Naive B cell (primary cell): ENCODE measurements around the gene RBPJ. TPM values are rescaled to one million over a fixed set of nuclear protein-coding genes. Genes with fewer than 3 reads are reported as not detected.

ENCODE experiments used
- ATAC-seq, 2 donors: fragments of 150-1000 bp; cut with Tn5 transposase; 2 replicates each; pipeline ENCODE4 v1.10.0; 2021; ENCODE audit warnings: low read depth in 2 of 2, mild to moderate bottlenecking in 2 of 2, moderate library complexity in 2 of 2
- DNase-seq: peaks from one replicate; pipeline ENCODE4 v3.0.0; 2022
- H3K27ac Mint-ChIP-seq, 6 donors: one replicate each; pipeline ENCODE4 v1.8.0; 2020 to 2022; ENCODE audit warnings: mild to moderate bottlenecking in 6 of 6, mixed read lengths in 6 of 6, moderate library complexity in 5 of 6, inconsistent platforms in 2 of 6
- H3K27me3 Mint-ChIP-seq, 3 donors: one replicate each; pipeline ENCODE4 v1.8.0; 2021 to 2022; ENCODE audit warnings: mixed read lengths in 3 of 3, mild to moderate bottlenecking in 1 of 3
- H3K36me3 Mint-ChIP-seq, 2 donors: one replicate each; pipeline ENCODE4 v1.8.0; 2020 to 2022; ENCODE audit warnings: mixed read lengths in 2 of 2, inconsistent platforms in 1 of 2, mild to moderate bottlenecking in 1 of 2
- H3K4me1 Mint-ChIP-seq, 3 donors: one replicate each; pipeline ENCODE4 v1.8.0; 2020 to 2022; ENCODE audit warnings: mixed read lengths in 3 of 3, inconsistent platforms in 1 of 3, mild to moderate bottlenecking in 1 of 3, moderate library complexity in 1 of 3
- H3K4me3 Mint-ChIP-seq, 8 donors: one replicate each; pipeline ENCODE4 v1.8.0; 2020 to 2022; ENCODE audit warnings: mild to moderate bottlenecking in 8 of 8, mixed read lengths in 8 of 8, moderate library complexity in 8 of 8, inconsistent platforms in 2 of 8
- H3K9me3 Mint-ChIP-seq, 7 donors: one replicate each; pipeline ENCODE4 v1.8.0; 2020 to 2022; ENCODE audit warnings: mixed read lengths in 7 of 7, mild to moderate bottlenecking in 5 of 7, inconsistent platforms in 2 of 7, moderate library complexity in 1 of 7
- polyA plus RNA-seq, 6 donors: library from polyadenylated mRNA; unstranded; fragments of 300-500 nt; fragmentation: Illumina TruSeq; gene quantifications; one replicate each; pipeline ENCODE4 v1.2.3, GENCODE V29; 2021; ENCODE audit warnings: low read depth in 6 of 6

Gene RBPJ
- polyA plus RNA-seq, 6 donors from 2014 or later, result 35.7 to 82.1 (median 49.6) TPM

DNA sequence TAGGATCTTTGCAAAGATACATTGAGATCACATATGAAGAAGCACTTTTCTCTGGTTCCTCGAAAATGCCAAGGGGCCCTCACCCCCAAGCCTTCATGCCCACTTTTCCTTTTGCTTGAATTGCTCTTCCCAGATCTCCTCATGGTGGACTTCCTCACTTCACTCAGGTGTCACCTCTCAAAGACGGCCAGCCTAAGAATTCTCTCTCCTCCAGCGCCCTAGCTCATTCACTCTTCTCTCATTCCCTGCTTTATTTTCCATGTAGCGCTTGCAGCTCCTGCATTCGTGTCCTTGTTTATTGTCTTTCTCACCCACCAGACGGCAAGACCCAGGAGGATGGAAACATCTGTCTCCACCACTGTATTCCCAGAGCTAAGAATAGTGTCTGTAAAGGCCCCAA, 136.6 kb downstream of the RBPJ start:
- peaks cover 0 to 4% (median 2%) of the 10 kb centered on the region in 3 donors for H3K27me3 Mint-ChIP-seq
- H3K27ac Mint-ChIP-seq, result no peak overlapping the region
- H3K4me1 Mint-ChIP-seq, result peaks cover 0 to 10% (median 3%) of the 10 kb centered on the region in 3 donors
- H3K4me3 Mint-ChIP-seq, result peak overlapping the region in 1 of 8 donors; percentile 0
- no peaks in the 10 kb centered on the region for H3K36me3 Mint-ChIP-seq
- ATAC-seq (no peak), DNase-seq (no peak)
- peaks cover 0 to 15% (median 3%) of the 10 kb centered on the region in 7 donors for H3K9me3 Mint-ChIP-seq

DNA sequence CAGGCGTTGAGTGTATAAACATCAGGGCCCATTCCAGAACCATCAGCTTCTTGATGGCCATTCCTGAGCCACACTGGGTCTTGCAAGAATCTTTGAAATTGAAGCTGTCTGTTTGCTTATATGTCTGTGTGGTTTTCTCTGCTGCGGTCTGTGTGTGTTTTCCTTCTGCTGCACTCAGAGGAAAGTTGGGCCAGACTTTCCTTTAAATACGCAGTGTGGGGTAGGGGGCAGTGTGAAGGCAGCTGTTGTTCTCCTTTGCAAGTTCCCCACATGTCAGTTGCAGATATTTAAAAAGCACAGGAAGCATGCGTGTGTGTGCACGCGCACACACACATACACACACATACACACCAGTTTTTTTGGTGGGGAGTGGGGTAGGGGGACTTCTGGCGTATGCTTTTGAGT, 137.3 kb downstream of the RBPJ start:
- H3K36me3 Mint-ChIP-seq, result no peaks in the 10 kb centered on the region
- H3K27ac Mint-ChIP-seq, result no peak overlapping the region
- peaks cover 0 to 10% (median 3%) of the 10 kb centered on the region in 3 donors for H3K4me1 Mint-ChIP-seq
- DNase-seq (no peak), ATAC-seq (peak in 1 of 2 donors; percentile 28)
- peak overlapping the region in 2 of 8 donors; percentile 4 to 41 for H3K4me3 Mint-ChIP-seq
- peaks cover 0 to 4% (median 0%) of the 10 kb centered on the region in 3 donors for H3K27me3 Mint-ChIP-seq
- H3K9me3 Mint-ChIP-seq, result peaks cover 0 to 14% (median 3%) of the 10 kb centered on the region in 7 donors

DNA sequence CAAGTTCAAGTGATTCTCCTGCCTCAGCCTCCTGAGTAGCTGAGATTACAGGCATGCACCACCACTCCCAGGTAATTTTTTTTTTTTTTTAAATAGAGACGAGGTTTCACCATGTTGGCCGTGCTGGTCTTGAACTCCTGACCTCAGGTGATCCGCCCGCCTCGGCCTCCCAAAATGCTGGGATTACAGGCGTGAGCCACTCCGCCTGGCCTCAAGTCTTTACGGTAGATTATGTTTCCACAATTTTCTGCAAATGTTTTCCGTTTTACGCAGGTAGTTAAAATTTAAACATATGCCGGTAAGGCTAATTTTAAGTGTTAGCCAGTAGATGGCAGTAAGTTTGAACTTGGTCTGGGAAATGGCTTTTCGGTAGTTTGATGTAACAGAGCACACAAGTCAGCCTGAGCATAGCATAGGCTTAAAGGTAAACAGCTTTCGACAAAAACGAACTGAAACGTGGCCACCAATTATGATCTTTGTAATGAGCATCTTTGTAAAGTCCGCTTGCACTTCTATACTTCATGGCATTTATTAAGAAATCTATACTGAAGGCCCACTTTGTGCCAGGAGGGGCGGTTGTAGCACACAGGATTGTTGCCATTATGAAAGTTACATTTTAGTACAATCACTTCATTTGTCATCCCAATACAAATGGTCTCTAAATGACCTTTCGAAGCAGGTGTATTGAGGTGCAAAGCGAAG, 138.4 kb downstream of the RBPJ start:
- Mint-ChIP-seq H3K9me3 (peaks cover 0 to 4% (median 3%) of the 10 kb centered on the region in 7 donors), H3K36me3 (no peaks in the 10 kb centered on the region), H3K27me3 (peaks cover 0 to 6% (median 4%) of the 10 kb centered on the region in 3 donors), H3K27ac (peak overlapping the region in 2 of 6 donors; percentile 7 to 43), H3K4me3 (peak overlapping the region in 7 of 8 donors; percentile 12 to 85 (median 62)), H3K4me1 (peaks cover 0 to 10% (median 3%) of the 10 kb centered on the region in 3 donors)
- peak; percentile 33 for DNase-seq
- peak; percentile 54 to 58 for ATAC-seq

- peaks cover 4 to 12% (median 4%) of the 10 kb centered on the region in 3 donors for H3K27me3 Mint-ChIP-seq
- H3K4me3 Mint-ChIP-seq, result no peak overlapping the region
- peaks cover 0 to 4% (median 0%) of the 10 kb centered on the region in 7 donors for H3K9me3 Mint-ChIP-seq
- peaks cover 0 to 10% (median 3%) of the 10 kb centered on the region in 3 donors for H3K4me1 Mint-ChIP-seq
- H3K36me3 Mint-ChIP-seq, result no peaks in the 10 kb centered on the region
- H3K27ac Mint-ChIP-seq, result peak overlapping the region in 1 of 6 donors; percentile 7
- DNase-seq (no peak), ATAC-seq (no peak)
Observed at GRCh38 chr4:26459756-26460530, 139.1 kb downstream of the RBPJ start.

DNA sequence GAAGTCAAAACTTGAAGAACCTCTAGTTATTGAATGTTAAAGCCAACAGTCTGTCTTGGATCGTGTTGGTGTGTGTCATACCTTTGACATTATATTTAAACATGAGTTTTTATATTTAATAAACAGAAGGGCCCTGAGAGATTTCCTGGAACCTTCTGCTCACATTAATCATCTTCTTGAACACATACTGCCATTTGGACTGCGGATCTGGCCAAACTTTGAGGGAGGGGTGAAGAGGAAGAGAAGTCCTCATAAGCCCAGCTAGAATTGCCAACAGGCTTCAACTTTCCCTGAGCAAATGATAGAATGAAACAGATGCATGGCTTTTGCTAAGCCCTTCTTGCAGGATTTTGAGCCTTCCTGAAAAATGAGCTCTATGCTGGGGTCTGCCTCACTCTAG, 142.1 kb downstream of the RBPJ start:
- Mint-ChIP-seq H3K4me3 (no peak overlapping the region), H3K36me3 (no peaks in the 10 kb centered on the region), H3K27me3 (peaks cover 4 to 28% (median 20%) of the 10 kb centered on the region in 3 donors)

DNA sequence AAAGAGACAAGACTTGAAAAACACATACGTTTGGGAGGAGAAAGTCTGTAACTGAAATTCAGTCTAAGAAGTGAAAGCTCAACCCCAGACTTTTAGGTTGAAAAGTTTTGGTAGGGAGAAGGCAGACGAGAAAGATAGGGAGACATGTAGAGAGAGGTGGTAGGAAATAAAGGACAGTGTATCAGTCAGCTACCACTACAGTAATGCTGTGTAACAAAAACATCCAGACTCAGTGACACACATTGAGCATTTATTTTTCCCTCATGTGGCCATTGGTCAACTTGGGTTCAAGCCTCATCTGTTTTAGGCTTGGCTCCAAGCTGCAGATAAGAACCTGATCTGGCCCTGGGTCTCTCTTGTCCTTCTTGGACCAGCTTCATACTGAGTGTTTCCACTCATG, 142.6 kb downstream of the RBPJ start:
- Mint-ChIP-seq H3K4me3 (no peak overlapping the region), H3K27me3 (peaks cover 4 to 29% (median 20%) of the 10 kb centered on the region in 3 donors), H3K36me3 (peaks cover 0 to under 1% of the 10 kb centered on the region in 2 donors), H3K4me1 (peaks cover 0 to 7% (median 3%) of the 10 kb centered on the region in 3 donors), H3K9me3 (peaks cover 0 to 4% (median 0%) of the 10 kb centered on the region in 7 donors), H3K27ac (peak overlapping the region in 1 of 6 donors; percentile 58)
- ATAC-seq, result no peak
- no peak for DNase-seq

More for the DNA sequence above, 142.1 kb downstream of the RBPJ start:
- ATAC-seq (no peak), DNase-seq (no peak)
- Mint-ChIP-seq H3K27ac (peak overlapping the region in 1 of 6 donors; percentile 58), H3K4me1 (peaks cover 0 to 10% (median 3%) of the 10 kb centered on the region in 3 donors), H3K9me3 (peaks cover 0 to 4% (median 0%) of the 10 kb centered on the region in 7 donors)

DNA sequence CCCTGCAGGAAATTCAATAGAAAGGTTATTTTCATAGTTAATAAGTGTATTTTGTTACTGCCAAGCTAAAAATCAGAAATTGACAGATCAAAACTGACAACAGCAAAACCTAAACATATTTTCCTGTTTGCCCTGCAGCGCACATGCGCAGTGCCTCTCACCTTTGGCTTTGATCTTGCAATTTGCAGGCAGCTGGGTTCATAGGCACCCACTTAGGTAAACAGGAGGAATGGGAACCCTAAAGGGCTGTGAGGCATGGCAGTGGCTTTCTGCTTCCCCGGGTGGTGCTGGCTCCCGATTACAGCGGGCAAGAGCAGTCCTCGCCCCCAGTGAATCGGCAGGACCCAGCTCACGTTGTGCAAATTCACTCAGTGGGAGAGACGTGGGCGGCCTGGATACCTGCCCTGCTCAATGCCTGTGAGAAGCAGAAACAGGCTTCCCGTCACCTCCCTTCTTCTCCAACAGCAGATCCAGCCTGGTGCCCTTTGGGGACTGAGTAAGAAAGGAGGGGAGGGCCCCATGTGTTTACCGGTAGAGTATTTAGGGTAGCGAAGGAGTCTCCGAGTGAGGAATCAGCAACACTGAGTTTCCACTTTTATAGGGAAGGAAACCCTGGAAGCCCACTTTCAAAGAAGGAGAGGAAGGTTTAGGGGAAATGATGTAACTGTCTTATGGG, 143.7 kb downstream of the RBPJ start:
- ATAC-seq (no peak), DNase-seq (no peak)
- Mint-ChIP-seq H3K27me3 (peaks cover 0 to 29% (median 26%) of the 10 kb centered on the region in 3 donors), H3K4me1 (peaks cover 0 to 3% (median 0%) of the 10 kb centered on the region in 3 donors), H3K9me3 (peaks cover 0 to 7% (median 2%) of the 10 kb centered on the region in 7 donors), H3K4me3 (peak overlapping the region in 1 of 8 donors; percentile 3), H3K27ac (no peak overlapping the region), H3K36me3 (peaks cover 0 to 8% of the 10 kb centered on the region in 2 donors)

- Mint-ChIP-seq H3K27ac (no peak overlapping the region), H3K27me3 (peaks cover 3 to 39% (median 37%) of the 10 kb centered on the region in 3 donors), H3K4me3 (no peak overlapping the region), H3K4me1 (peaks cover 0 to 3% (median 0%) of the 10 kb centered on the region in 3 donors), H3K9me3 (peaks cover 0 to 9% (median 2%) of the 10 kb centered on the region in 7 donors), H3K36me3 (peaks cover 0 to 8% of the 10 kb centered on the region in 2 donors)
- ATAC-seq (no peak), DNase-seq (no peak)
Observed at GRCh38 chr4:26466578-26467270, 145.9 kb downstream of the RBPJ start.

DNA sequence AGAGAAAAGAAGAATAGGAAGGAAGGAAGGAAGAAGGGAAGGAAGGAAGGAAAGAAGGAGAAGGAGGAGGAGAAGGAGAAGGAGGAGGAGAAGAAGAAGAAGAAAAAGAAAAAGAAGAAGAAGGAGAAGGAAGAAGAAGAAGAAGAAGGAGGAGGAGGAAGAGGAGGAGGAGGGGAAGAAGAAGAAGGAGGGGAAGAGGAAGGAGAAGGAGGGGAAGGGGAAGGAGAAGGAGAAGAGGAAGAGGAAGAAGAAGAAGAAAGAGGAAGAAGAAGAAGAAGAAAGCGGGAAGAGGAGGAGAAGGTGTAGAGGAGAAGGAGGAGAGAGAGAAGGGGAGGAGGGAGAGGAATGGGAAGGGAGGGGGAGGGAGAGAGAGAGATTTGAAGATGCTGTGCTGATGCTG, 146.9 kb downstream of the RBPJ start:
- Mint-ChIP-seq H3K4me1 (no peaks in the 10 kb centered on the region), H3K4me3 (no peak overlapping the region), H3K27ac (peak overlapping the region in 1 of 6 donors; percentile 29), H3K36me3 (peaks cover 0 to 8% of the 10 kb centered on the region in 2 donors), H3K27me3 (peaks cover 10 to 45% (median 44%) of the 10 kb centered on the region in 3 donors), H3K9me3 (peaks cover 0 to 9% (median 2%) of the 10 kb centered on the region in 7 donors)
- no peak for DNase-seq
- no peak for ATAC-seq

DNA sequence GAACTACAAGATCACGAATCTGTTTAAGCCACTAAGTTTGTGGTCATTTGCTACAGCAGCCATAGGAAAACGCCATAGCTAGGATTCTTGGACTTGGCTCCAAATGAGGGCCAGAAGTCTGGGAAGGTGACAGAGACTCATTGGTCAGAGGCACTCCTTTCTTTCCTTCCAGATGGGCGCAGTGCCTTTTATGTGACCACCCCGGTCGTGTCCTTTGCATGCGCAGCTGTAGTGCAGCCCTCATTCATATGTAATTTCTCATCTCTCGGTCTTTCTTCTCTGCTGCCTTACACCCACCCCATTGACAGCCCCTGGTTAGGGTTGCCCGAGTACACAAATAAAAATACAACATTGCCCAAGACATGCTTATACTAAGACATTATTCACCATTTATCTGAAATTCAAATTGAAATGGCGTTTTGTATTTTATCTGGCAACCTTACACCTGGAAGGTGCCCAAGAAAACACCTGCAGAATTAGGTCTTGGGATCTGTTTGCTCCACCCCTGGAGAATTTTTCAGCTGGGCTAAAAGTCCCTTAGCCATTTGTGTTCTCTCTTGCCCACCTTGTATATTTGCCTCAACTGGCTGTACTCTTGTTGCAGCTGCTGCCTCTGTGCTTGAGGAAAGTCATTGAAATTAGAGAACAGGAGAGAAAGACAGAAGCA, 147.6 kb downstream of the RBPJ start:
- no peaks in the 10 kb centered on the region for H3K4me1 Mint-ChIP-seq
- no peak overlapping the region for H3K4me3 Mint-ChIP-seq
- no peak overlapping the region for H3K27ac Mint-ChIP-seq
- DNase-seq, result no peak
- no peak for ATAC-seq
- peaks cover 0 to 8% of the 10 kb centered on the region in 2 donors for H3K36me3 Mint-ChIP-seq
- peaks cover 0 to 9% (median 2%) of the 10 kb centered on the region in 7 donors for H3K9me3 Mint-ChIP-seq
- H3K27me3 Mint-ChIP-seq, result peaks cover 10 to 45% (median 44%) of the 10 kb centered on the region in 3 donors

GRCh38 chr4:26468977-26469376, 148.2 kb downstream of the RBPJ start:
- peaks cover 0 to 8% of the 10 kb centered on the region in 2 donors for H3K36me3 Mint-ChIP-seq
- DNase-seq, result no peak
- no peaks in the 10 kb centered on the region for H3K4me1 Mint-ChIP-seq
- peaks cover 15 to 45% (median 41%) of the 10 kb centered on the region in 3 donors for H3K27me3 Mint-ChIP-seq
- H3K9me3 Mint-ChIP-seq, result peaks cover 0 to 9% (median 0%) of the 10 kb centered on the region in 7 donors
- H3K4me3 Mint-ChIP-seq, result no peak overlapping the region
- no peak for ATAC-seq
- no peak overlapping the region for H3K27ac Mint-ChIP-seq

- DNase-seq (no peak), ATAC-seq (no peak)
- Mint-ChIP-seq H3K27ac (no peak overlapping the region), H3K36me3 (peaks cover 0 to 8% of the 10 kb centered on the region in 2 donors), H3K9me3 (peaks cover 0 to 9% (median 0%) of the 10 kb centered on the region in 7 donors), H3K27me3 (peaks cover 18 to 39% (median 31%) of the 10 kb centered on the region in 3 donors), H3K4me1 (no peaks in the 10 kb centered on the region), H3K4me3 (peak overlapping the region in 1 of 8 donors; percentile 26)
Observed at GRCh38 chr4:26471890-26472289, 151.1 kb downstream of the RBPJ start.
